ENCODE results near the gene PAPOLA. TPM values are rescaled to one million over a fixed set of nuclear protein-coding genes. Genes with fewer than 3 reads are reported as not detected.

PAPOLA gene
- total and polyA plus RNA-seq, 2 donors (not counting 1 experiment from before 2014, with no cell fraction given) = 104 to 324 TPM

DNA sequence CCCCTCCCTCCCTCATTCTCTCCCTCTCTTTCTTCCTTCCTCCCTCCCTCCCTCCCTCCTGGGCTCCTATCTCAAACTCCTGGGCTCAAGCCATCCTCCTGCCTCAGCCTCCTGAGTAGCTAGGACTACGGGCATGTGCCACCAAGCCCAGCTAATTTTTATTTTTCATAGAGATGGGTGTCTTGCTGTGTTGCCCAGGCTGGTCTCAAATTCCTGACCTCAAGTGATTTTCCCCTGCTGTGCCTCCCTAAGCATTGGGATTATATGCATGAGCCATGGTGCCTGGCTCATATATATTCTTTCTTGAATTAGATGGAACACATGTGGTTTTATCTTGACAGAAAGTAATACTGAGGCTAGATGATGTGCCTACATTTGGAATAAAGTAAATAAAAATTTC lies 14.2 kb downstream of the PAPOLA start:
- intact Hi-C loops (cut with micrococcal nuclease) = no loop called here
- H3K4me3 ChIP-seq (ENCODE audit: control extremely low read depth in 1 of 5, extremely low read depth in 1 of 5, insufficient read depth in 1 of 5, low read depth in 2 of 5, low read length in 4 of 5) = no peak overlapping the region
- ATAC-seq (ENCODE audit: low read depth) (no peak), DNase-seq (no peak)
- H3K79me2 ChIP-seq (ENCODE audit: control insufficient read depth, insufficient read depth, low read length) = peaks cover 100% of the 10 kb centered on the region
- H2AFZ ChIP-seq (ENCODE audit: insufficient read depth, low read depth, low read length, poor library complexity, severe bottlenecking) = no peak overlapping the region
- no peaks in the 10 kb centered on the region for H3K27me3 Mint-ChIP-seq
- no peaks in the 10 kb centered on the region for H3K9me3 Mint-ChIP-seq (ENCODE audit: insufficient read depth)
- H3K27me3 ChIP-seq (replicated peaks in 1 of 4; ENCODE audit: control extremely low read depth in 1 of 4, control insufficient read depth in 3 of 4, insufficient read depth in 4 of 4, low read length in 3 of 4) = no peaks in the 10 kb centered on the region
- H3K4me1 Mint-ChIP-seq = peaks cover 75% of the 10 kb centered on the region
- no peaks in the 10 kb centered on the region for H3K9me3 ChIP-seq (ENCODE audit: control extremely low read depth in 1 of 3, control insufficient read depth in 2 of 3, insufficient read depth in 1 of 3, low read length in 2 of 3)
- H3K4me2 ChIP-seq (replicated peaks; ENCODE audit: low read depth, low read length, poor library complexity, severe bottlenecking) = peak overlapping the region; percentile 58
- H3K4me1 ChIP-seq (ENCODE audit: control insufficient read depth in 2 of 2, insufficient read depth in 2 of 2, low read length in 2 of 2) = peaks cover 71 to 80% of the 10 kb centered on the region in 2 donors
- peak overlapping the region in 1 of 2 donors; percentile 71 for H3K27ac ChIP-seq (ENCODE audit: low read length in 2 of 2)
- no peak overlapping the region for H3K9ac ChIP-seq (ENCODE audit: low read length)
- CTCF ChIA-PET = interaction anchor here (1.4 kb wide), 1 partner anchor 21 kb away, joined by 3 read pairs; no protein-coding TSS in a partner anchor
- POLR2A ChIA-PET = no interaction called here
- H3K36me3 ChIP-seq (replicated peaks in 1 of 2; ENCODE audit: control extremely low read depth in 1 of 2, control insufficient read depth in 1 of 2, extremely low read depth in 1 of 2, insufficient read depth in 2 of 2, low read length in 1 of 2) = peaks cover 0 to 4% of the 10 kb centered on the region in 2 experiments
- TF ChIP-seq, protein P1, sequence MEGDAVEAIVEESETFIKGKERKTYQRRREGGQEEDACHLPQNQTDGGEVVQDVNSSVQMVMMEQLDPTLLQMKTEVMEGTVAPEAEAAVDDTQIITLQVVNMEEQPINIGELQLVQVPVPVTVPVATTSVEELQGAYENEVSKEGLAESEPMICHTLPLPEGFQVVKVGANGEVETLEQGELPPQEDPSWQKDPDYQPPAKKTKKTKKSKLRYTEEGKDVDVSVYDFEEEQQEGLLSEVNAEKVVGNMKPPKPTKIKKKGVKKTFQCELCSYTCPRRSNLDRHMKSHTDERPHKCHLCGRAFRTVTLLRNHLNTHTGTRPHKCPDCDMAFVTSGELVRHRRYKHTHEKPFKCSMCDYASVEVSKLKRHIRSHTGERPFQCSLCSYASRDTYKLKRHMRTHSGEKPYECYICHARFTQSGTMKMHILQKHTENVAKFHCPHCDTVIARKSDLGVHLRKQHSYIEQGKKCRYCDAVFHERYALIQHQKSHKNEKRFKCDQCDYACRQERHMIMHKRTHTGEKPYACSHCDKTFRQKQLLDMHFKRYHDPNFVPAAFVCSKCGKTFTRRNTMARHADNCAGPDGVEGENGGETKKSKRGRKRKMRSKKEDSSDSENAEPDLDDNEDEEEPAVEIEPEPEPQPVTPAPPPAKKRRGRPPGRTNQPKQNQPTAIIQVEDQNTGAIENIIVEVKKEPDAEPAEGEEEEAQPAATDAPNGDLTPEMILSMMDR (IDR thresholded peaks at IDR 0.05) = no peak
- TF ChIP-seq EZH2 (IDR thresholded peaks at IDR 0.05; ENCODE audit: borderline replicate concordance, insufficient read depth, low read depth, low read length, poor library complexity, severe bottlenecking) = no peak
- H3K27ac Mint-ChIP-seq = no peak overlapping the region
- no peak overlapping the region for H3K4me3 Mint-ChIP-seq
- no CpG with 5 or more reads among the region's 1 CpG for WGBS (ENCODE audit: insufficient coverage)
- peaks cover 85% of the 10 kb centered on the region for H4K20me1 ChIP-seq (ENCODE audit: control insufficient read depth, insufficient read depth, low read length, poor library complexity, severe bottlenecking)

GRCh38 chr14:96519970-96520369 lies 17.8 kb downstream of the PAPOLA start:
- CTCF ChIA-PET = no interaction called here
- Histone ChIP-seq H3K9ac (ENCODE audit: low read length) (no peak overlapping the region), H3K4me1 (ENCODE audit: control insufficient read depth in 2 of 2, insufficient read depth in 2 of 2, low read length in 2 of 2) (peaks cover 44 to 46% of the 10 kb centered on the region in 2 donors), H3K4me2 (replicated peaks; ENCODE audit: low read depth, low read length, poor library complexity, severe bottlenecking) (peak overlapping the region; percentile 42), H3K79me2 (ENCODE audit: control insufficient read depth, insufficient read depth, low read length) (peaks cover 96% of the 10 kb centered on the region), H3K4me3 (ENCODE audit: control extremely low read depth in 1 of 5, extremely low read depth in 1 of 5, insufficient read depth in 1 of 5, low read depth in 2 of 5, low read length in 4 of 5) (no peak overlapping the region), H3K9me3 (ENCODE audit: control extremely low read depth in 1 of 3, control insufficient read depth in 2 of 3, insufficient read depth in 1 of 3, low read length in 2 of 3) (no peaks in the 10 kb centered on the region), H3K36me3 (replicated peaks in 1 of 2; ENCODE audit: control extremely low read depth in 1 of 2, control insufficient read depth in 1 of 2, extremely low read depth in 1 of 2, insufficient read depth in 2 of 2, low read length in 1 of 2) (peaks cover 4 to 26% of the 10 kb centered on the region in 2 experiments), H3K27ac (ENCODE audit: low read length in 2 of 2) (peak overlapping the region; percentile 37 to 70), H3K27me3 (replicated peaks in 1 of 4; ENCODE audit: control extremely low read depth in 1 of 4, control insufficient read depth in 3 of 4, insufficient read depth in 4 of 4, low read length in 3 of 4) (no peaks in the 10 kb centered on the region), H2AFZ (ENCODE audit: insufficient read depth, low read depth, low read length, poor library complexity, severe bottlenecking) (no peak overlapping the region), H4K20me1 (ENCODE audit: control insufficient read depth, insufficient read depth, low read length, poor library complexity, severe bottlenecking) (peaks cover 86% of the 10 kb centered on the region)
- POLR2A ChIA-PET = no interaction called here
- ATAC-seq (ENCODE audit: low read depth) (peak; percentile 81), DNase-seq (peak; percentile 63)
- intact Hi-C loops (cut with micrococcal nuclease) = loop anchor here (2.0 kb wide), 1 partner anchor 17 kb away; the partner anchor contains the start of gene PAPOLA
- Mint-ChIP-seq H3K4me3 (peak overlapping the region; percentile 58), H3K27me3 (no peaks in the 10 kb centered on the region), H3K4me1 (peaks cover 46% of the 10 kb centered on the region), H3K9me3 (ENCODE audit: insufficient read depth) (no peaks in the 10 kb centered on the region), H3K27ac (peak overlapping the region; percentile 65)
- no peak for TF ChIP-seq EZH2 (IDR thresholded peaks at IDR 0.05; ENCODE audit: borderline replicate concordance, insufficient read depth, low read depth, low read length, poor library complexity, severe bottlenecking)
- TF ChIP-seq, protein P1 (IDR thresholded peaks at IDR 0.05) = no peak
- WGBS (ENCODE audit: insufficient coverage) = no CpG with 5 or more reads among the region's 4 CpGs
